Measurements from ENCODE around the gene PRRX1. TPM values are rescaled to one million over a fixed set of nuclear protein-coding genes. Genes with fewer than 3 reads are reported as not detected.

PRRX1 gene
- total RNA-seq (2013): 0.02 TPM
- polyA plus RNA-seq (not detected), polyA minus RNA-seq (not detected in 2 replicates), total RNA-seq (0 to 1.5 (median 0) reads per million in 11 experiments)

- H3K27ac ChIP-seq (ENCODE audit: low read depth in 1 of 2, low read length in 2 of 2): no peak within 1 kb of the TSS
- TF ChIP-seq, protein P1, sequence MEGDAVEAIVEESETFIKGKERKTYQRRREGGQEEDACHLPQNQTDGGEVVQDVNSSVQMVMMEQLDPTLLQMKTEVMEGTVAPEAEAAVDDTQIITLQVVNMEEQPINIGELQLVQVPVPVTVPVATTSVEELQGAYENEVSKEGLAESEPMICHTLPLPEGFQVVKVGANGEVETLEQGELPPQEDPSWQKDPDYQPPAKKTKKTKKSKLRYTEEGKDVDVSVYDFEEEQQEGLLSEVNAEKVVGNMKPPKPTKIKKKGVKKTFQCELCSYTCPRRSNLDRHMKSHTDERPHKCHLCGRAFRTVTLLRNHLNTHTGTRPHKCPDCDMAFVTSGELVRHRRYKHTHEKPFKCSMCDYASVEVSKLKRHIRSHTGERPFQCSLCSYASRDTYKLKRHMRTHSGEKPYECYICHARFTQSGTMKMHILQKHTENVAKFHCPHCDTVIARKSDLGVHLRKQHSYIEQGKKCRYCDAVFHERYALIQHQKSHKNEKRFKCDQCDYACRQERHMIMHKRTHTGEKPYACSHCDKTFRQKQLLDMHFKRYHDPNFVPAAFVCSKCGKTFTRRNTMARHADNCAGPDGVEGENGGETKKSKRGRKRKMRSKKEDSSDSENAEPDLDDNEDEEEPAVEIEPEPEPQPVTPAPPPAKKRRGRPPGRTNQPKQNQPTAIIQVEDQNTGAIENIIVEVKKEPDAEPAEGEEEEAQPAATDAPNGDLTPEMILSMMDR (IDR thresholded peaks at IDR 0.05): no peak
- no peak within 1 kb of the TSS for H3K27ac Mint-ChIP-seq
- no peak within 1 kb of the TSS for H3K4me2 ChIP-seq (replicated peaks; ENCODE audit: extremely low read depth, low read length, poor library complexity, severe bottlenecking)
- no peaks in the 10 kb centered on the region for H3K36me3 ChIP-seq (replicated peaks in 1 of 2; ENCODE audit: control insufficient read depth in 1 of 2, insufficient read depth in 2 of 2, low read length in 2 of 2)
- H3K9me3 Mint-ChIP-seq: peaks cover 2 to 59% (median 34%) of the 10 kb centered on the region in 7 donors
- H3K4me1 ChIP-seq (ENCODE audit: control insufficient read depth in 1 of 2, insufficient read depth in 2 of 2, low read length in 2 of 2): no peaks in the 10 kb centered on the region
- H2AFZ ChIP-seq (ENCODE audit: insufficient read depth, low read depth, low read length, poor library complexity, severe bottlenecking): no peak within 1 kb of the TSS
- H3K4me3 Mint-ChIP-seq: peak within 1 kb of the TSS in 1 of 2 donors; percentile 75
- peaks cover 2 to 14% of the 10 kb centered on the region in 2 donors for H3K36me3 Mint-ChIP-seq
- no peak within 1 kb of the TSS for H3K4me3 ChIP-seq (replicated peaks in 1 of 3; ENCODE audit: low read depth in 2 of 3, low read length in 3 of 3)
- H3K79me2 ChIP-seq (ENCODE audit: insufficient read depth, low read length): no peaks in the 10 kb centered on the region
- intact Hi-C loops (cut with micrococcal nuclease): no loop called here
- peaks cover 97 to 99% (median 99%) of the 10 kb centered on the region in 3 donors for H3K27me3 Mint-ChIP-seq (ENCODE audit: low read depth in 3 of 3)
- H4K20me1 ChIP-seq (ENCODE audit: insufficient read depth, low read length): no peaks in the 10 kb centered on the region
- DNase-seq: no peak
- peaks cover 25% of the 10 kb centered on the region for H3K4me1 Mint-ChIP-seq
- WGBS (ENCODE audit: insufficient coverage): 2% methylated on average over 49 of the region's 56 CpGs
- H3K9me3 ChIP-seq (replicated peaks in 1 of 2; ENCODE audit: control insufficient read depth in 1 of 2, insufficient read depth in 1 of 2, low read length in 2 of 2): peaks cover 0 to 62% of the 10 kb centered on the region in 2 donors
- no peak within 1 kb of the TSS for H3K9ac ChIP-seq (ENCODE audit: insufficient read depth, low read length, poor library complexity, severe bottlenecking)
- peaks cover 88 to 99% of the 10 kb centered on the region in 2 donors for H3K27me3 ChIP-seq (ENCODE audit: control insufficient read depth in 2 of 2, insufficient read depth in 2 of 2, low read length in 2 of 2)
These were observed at the start of gene PRRX1 for GRCh38 chr1:170664093-170664827. PRRX1 (plus strand) TSS chr1:170664131; CDS start chr1:170664219, 88 bp downstream.

DNA sequence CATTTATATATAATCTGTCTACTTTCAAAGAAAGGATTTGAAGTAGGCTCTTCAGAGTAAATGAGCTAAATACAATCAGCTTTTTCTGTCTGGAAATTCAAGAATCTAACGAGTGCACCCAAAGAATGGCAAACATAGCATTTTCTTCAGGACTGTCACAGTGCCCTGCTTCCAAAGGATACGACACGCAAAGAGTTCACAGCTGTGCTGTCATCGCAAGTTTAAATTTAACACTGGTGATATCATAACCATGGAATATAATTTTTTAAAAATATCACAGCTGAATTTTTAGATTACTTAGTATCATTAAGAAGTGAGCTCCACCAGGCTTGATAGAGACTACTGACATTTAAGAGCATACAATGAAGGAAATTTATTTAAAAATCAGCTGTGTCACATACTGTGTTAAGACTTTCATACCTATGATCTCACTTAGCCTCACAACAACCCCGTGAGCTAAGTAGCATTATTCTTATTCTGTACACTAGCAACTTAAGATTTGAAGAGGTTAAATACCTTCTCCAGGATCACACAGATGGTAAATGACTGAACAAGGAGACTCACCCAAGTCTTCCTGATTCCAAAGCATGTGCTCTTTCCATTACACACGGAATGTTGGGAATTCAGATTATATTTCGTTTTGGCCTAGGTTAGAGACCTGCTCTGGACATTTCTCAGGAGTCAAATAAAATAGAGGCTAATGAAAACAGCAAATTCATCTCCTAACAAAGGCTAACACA, 46.2 kb upstream of the PRRX1 start:
- peaks cover 6 to 10% of the 10 kb centered on the region in 2 donors for H3K9me3 ChIP-seq (replicated peaks in 1 of 2; ENCODE audit: control insufficient read depth in 1 of 2, insufficient read depth in 1 of 2, low read length in 2 of 2)
- no peaks in the 10 kb centered on the region for H3K4me1 Mint-ChIP-seq

More for the DNA sequence above, 46.2 kb upstream of the PRRX1 start:
- TF ChIP-seq, protein P1 (IDR thresholded peaks at IDR 0.05): no peak
- H3K4me3 ChIP-seq (replicated peaks in 1 of 3; ENCODE audit: low read depth in 2 of 3, low read length in 3 of 3): no peak overlapping the region
- no peak overlapping the region for H3K4me2 ChIP-seq (replicated peaks; ENCODE audit: extremely low read depth, low read length, poor library complexity, severe bottlenecking)
- Mint-ChIP-seq H3K27ac (no peak overlapping the region), H3K36me3 (no peaks in the 10 kb centered on the region), H3K4me3 (no peak overlapping the region), H3K9me3 (peaks cover 0 to 14% (median 11%) of the 10 kb centered on the region in 7 donors), H3K27me3 (ENCODE audit: low read depth in 3 of 3) (peaks cover 1 to 4% (median 2%) of the 10 kb centered on the region in 3 donors)
- DNase-seq: no peak
- H3K27ac ChIP-seq (ENCODE audit: low read depth in 1 of 2, low read length in 2 of 2): no peak overlapping the region
- H4K20me1 ChIP-seq (ENCODE audit: insufficient read depth, low read length): no peaks in the 10 kb centered on the region
- H3K9ac ChIP-seq (ENCODE audit: insufficient read depth, low read length, poor library complexity, severe bottlenecking): no peak overlapping the region
- no peaks in the 10 kb centered on the region for H3K79me2 ChIP-seq (ENCODE audit: insufficient read depth, low read length)
- no peak overlapping the region for H2AFZ ChIP-seq (ENCODE audit: insufficient read depth, low read depth, low read length, poor library complexity, severe bottlenecking)
- intact Hi-C loops (cut with micrococcal nuclease): no loop called here
- WGBS (ENCODE audit: insufficient coverage): 80% methylated on average over 1 of the region's 7 CpGs
- H3K36me3 ChIP-seq (replicated peaks in 1 of 2; ENCODE audit: control insufficient read depth in 1 of 2, insufficient read depth in 2 of 2, low read length in 2 of 2): no peaks in the 10 kb centered on the region
- no peaks in the 10 kb centered on the region for H3K4me1 ChIP-seq (ENCODE audit: control insufficient read depth in 1 of 2, insufficient read depth in 2 of 2, low read length in 2 of 2)
- no peaks in the 10 kb centered on the region for H3K27me3 ChIP-seq (ENCODE audit: control insufficient read depth in 2 of 2, insufficient read depth in 2 of 2, low read length in 2 of 2)
